H1 (cell line): ENCODE measurements around the gene TRIM27. TPM values are rescaled to one million over a fixed set of nuclear protein-coding genes. Genes with fewer than 3 reads are reported as not detected.

Experiments used
- ATF2 ChIP-seq: IDR thresholded peaks from 2 replicates; pipeline ENCODE4 v1.6.1; 2012; ENCODE audit warnings: low read length, inconsistent platforms
- CBX5 ChIP-seq: fragments of 300-800, 300-1000 bp; sonication (generic); IDR thresholded peaks from 2 replicates; pipeline ENCODE4 v1.7.1; 2016; ENCODE audit warnings: antibody characterized with exemption, low read length, low read depth
- FOSL1 ChIP-seq: IDR thresholded peaks from 2 replicates; pipeline ENCODE4 v1.6.1; 2011; ENCODE audit warnings: mild to moderate bottlenecking, low read depth, low read length, moderate library complexity; ENCODE audit not compliant: insufficient read depth
- polyA plus RNA-seq, 7 experiments: library from polyadenylated mRNA; depleted of rRNA in 3 of 7; stranded (reverse) in 5 of 7; unstranded in 2 of 7; fragments of >200 nt in 5 of 7; fragments of 200-250 nt in 2 of 7; gene quantifications; 1 replicate in 5 of 7; 2 replicates in 1 of 7; 4 replicates in 1 of 7; pipeline versions ENCODE4 v1.2.1 to v1.2.3, GENCODE V29; 2011 to 2013; ENCODE audit warnings: missing spikeins in 2 of 7, mixed read lengths in 2 of 7
- total RNA-seq: library from RNA; stranded (reverse); fragmentation: NEBNext Ultra II Directional; extraction: Animal tissue kit (Norgen Biotek cat#: 25700); gene quantifications from 2 replicates; pipeline ENCODE4 v1.2.1, GENCODE V29; 2021
- TF ChIP-seq, protein P1 (sequence below): fragments of 300-600 bp; sonication (generic); IDR thresholded peaks from 2 replicates; pipeline ENCODE4 v1.7.1; 2012; ENCODE audit warnings: low read length, moderate library complexity, mild to moderate bottlenecking, inconsistent platforms; ENCODE audit not compliant: insufficient replicate concordance

The TRIM27 gene
- total and polyA plus RNA-seq, 2 of the 8 experiments (the other 6 are each of a cell fraction or from before 2014, with no cell fraction given), result 76.4 to 85.9 TPM

DNA sequence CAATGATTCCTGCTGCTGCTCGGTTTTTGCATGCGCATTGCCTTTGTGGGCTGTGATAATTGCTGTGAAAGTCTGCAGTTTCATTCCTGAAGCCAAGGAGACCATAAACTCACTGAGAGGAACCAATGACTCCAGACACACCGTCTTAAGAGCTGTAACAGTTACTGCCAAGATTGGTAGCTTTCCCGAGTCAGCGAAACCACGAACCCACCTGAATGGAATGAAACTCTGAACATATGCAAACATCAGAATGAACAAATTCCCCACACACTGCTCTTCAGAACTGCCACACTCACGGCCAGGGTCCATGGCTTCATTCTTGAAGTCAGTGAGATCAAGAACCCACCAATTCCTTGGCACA lies 37.7 kb downstream of the TRIM27 start (continued):
- TF ChIP-seq, protein P1, sequence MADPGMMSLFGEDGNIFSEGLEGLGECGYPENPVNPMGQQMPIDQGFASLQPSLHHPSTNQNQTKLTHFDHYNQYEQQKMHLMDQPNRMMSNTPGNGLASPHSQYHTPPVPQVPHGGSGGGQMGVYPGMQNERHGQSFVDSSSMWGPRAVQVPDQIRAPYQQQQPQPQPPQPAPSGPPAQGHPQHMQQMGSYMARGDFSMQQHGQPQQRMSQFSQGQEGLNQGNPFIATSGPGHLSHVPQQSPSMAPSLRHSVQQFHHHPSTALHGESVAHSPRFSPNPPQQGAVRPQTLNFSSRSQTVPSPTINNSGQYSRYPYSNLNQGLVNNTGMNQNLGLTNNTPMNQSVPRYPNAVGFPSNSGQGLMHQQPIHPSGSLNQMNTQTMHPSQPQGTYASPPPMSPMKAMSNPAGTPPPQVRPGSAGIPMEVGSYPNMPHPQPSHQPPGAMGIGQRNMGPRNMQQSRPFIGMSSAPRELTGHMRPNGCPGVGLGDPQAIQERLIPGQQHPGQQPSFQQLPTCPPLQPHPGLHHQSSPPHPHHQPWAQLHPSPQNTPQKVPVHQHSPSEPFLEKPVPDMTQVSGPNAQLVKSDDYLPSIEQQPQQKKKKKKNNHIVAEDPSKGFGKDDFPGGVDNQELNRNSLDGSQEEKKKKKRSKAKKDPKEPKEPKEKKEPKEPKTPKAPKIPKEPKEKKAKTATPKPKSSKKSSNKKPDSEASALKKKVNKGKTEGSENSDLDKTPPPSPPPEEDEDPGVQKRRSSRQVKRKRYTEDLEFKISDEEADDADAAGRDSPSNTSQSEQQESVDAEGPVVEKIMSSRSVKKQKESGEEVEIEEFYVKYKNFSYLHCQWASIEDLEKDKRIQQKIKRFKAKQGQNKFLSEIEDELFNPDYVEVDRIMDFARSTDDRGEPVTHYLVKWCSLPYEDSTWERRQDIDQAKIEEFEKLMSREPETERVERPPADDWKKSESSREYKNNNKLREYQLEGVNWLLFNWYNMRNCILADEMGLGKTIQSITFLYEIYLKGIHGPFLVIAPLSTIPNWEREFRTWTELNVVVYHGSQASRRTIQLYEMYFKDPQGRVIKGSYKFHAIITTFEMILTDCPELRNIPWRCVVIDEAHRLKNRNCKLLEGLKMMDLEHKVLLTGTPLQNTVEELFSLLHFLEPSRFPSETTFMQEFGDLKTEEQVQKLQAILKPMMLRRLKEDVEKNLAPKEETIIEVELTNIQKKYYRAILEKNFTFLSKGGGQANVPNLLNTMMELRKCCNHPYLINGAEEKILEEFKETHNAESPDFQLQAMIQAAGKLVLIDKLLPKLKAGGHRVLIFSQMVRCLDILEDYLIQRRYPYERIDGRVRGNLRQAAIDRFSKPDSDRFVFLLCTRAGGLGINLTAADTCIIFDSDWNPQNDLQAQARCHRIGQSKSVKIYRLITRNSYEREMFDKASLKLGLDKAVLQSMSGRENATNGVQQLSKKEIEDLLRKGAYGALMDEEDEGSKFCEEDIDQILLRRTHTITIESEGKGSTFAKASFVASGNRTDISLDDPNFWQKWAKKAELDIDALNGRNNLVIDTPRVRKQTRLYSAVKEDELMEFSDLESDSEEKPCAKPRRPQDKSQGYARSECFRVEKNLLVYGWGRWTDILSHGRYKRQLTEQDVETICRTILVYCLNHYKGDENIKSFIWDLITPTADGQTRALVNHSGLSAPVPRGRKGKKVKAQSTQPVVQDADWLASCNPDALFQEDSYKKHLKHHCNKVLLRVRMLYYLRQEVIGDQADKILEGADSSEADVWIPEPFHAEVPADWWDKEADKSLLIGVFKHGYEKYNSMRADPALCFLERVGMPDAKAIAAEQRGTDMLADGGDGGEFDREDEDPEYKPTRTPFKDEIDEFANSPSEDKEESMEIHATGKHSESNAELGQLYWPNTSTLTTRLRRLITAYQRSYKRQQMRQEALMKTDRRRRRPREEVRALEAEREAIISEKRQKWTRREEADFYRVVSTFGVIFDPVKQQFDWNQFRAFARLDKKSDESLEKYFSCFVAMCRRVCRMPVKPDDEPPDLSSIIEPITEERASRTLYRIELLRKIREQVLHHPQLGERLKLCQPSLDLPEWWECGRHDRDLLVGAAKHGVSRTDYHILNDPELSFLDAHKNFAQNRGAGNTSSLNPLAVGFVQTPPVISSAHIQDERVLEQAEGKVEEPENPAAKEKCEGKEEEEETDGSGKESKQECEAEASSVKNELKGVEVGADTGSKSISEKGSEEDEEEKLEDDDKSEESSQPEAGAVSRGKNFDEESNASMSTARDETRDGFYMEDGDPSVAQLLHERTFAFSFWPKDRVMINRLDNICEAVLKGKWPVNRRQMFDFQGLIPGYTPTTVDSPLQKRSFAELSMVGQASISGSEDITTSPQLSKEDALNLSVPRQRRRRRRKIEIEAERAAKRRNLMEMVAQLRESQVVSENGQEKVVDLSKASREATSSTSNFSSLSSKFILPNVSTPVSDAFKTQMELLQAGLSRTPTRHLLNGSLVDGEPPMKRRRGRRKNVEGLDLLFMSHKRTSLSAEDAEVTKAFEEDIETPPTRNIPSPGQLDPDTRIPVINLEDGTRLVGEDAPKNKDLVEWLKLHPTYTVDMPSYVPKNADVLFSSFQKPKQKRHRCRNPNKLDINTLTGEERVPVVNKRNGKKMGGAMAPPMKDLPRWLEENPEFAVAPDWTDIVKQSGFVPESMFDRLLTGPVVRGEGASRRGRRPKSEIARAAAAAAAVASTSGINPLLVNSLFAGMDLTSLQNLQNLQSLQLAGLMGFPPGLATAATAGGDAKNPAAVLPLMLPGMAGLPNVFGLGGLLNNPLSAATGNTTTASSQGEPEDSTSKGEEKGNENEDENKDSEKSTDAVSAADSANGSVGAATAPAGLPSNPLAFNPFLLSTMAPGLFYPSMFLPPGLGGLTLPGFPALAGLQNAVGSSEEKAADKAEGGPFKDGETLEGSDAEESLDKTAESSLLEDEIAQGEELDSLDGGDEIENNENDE, result no peak
- TF ChIP-seq CBX5 (no peak), FOSL1 (no peak), ATF2 (no peak)
